Lower leg skin (tissue), 4 donors: ENCODE data around the gene ST8SIA6. TPM values are rescaled to one million over a fixed set of nuclear protein-coding genes. Genes with fewer than 3 reads are reported as not detected.

Source experiments
- DNase-seq, 2 donors: peaks; one replicate each; pipeline ENCODE4 v3.0.0-alpha.2; 2019; ENCODE audit warnings: low spot score in 2 of 2
- H3K4me3 ChIP-seq: fragments of 200-600 bp; sonication (generic); 2 replicates; pipeline ENCODE4 v1.5.1; 2017; ENCODE audit warnings: mild to moderate bottlenecking, low read depth; ENCODE audit not compliant: poor library complexity, severe bottlenecking
- CTCF ChIP-seq, 3 donors: fragments of 450-650 bp; IDR thresholded peaks; one replicate each; pipeline ENCODE4 v1.5.1; 2016; ENCODE audit warnings: antibody characterized with exemption in 3 of 3, mild to moderate bottlenecking in 3 of 3, moderate library complexity in 2 of 3
- POLR2A ChIP-seq, 2 donors: fragments of 450-650 bp; IDR thresholded peaks; one replicate each; pipeline ENCODE4 v1.6.1; 2016 to 2017; ENCODE audit warnings: antibody characterized with exemption in 2 of 2, mild to moderate bottlenecking in 1 of 2, moderate library complexity in 1 of 2
- WGBS, 2 donors: methylation state at CpG; one replicate each; pipeline ENCODE4 v1.1.5; 2018; 5-methylcytosine and 5-hydroxymethylcytosine counted together
- intact Hi-C: fragments of 100-400 bp; cut with DNase I; formaldehyde crosslinking; loops from one replicate; pipeline ENCODE4 v1.15.0; 2023; ENCODE audit warnings: low total_unique reads
- total RNA-seq, 4 donors: library from RNA; depleted of rRNA; stranded (reverse); fragments of >200 nt; gene quantifications; one replicate each; pipeline ENCODE4 v1.1.0, GENCODE V29; 2016

ST8SIA6 gene
- total RNA-seq, 4 donors from 2014 or later, result 0.34 to 2.8 (median 1.5) TPM

- intact Hi-C loops, result no loop called here
- H3K4me3 ChIP-seq, result no peak overlapping the region
- no peak for DNase-seq
- no peak for TF ChIP-seq CTCF (IDR thresholded peaks at IDR 0.05)
- TF ChIP-seq POLR2A (IDR thresholded peaks at IDR 0.05), result no peak
- WGBS, 2 donors, result 89 to 96% methylated on average over 15 of the region's 15 CpGs
Observed at GRCh38 chr10:17386616-17387075, 67.7 kb downstream of the ST8SIA6 start.

- WGBS, 2 donors, result 96% methylated on average over 18 of the region's 18 CpGs
- TF ChIP-seq POLR2A (IDR thresholded peaks at IDR 0.05), result no peak
- TF ChIP-seq CTCF (IDR thresholded peaks at IDR 0.05), result no peak
- intact Hi-C loops, result no loop called here
- no peak for DNase-seq
- no peak overlapping the region for H3K4me3 ChIP-seq
Observed at GRCh38 chr10:17386021-17386420, 68.4 kb downstream of the ST8SIA6 start.

GRCh38 chr10:17385066-17385465 is 69.3 kb downstream of the ST8SIA6 start:
- TF ChIP-seq CTCF (IDR thresholded peaks at IDR 0.05) (no peak), POLR2A (IDR thresholded peaks at IDR 0.05) (no peak)
- intact Hi-C loops, result no loop called here
- 68 to 89% methylated on average over 6 of the region's 6 CpGs for WGBS, 2 donors
- no peak for DNase-seq
- no peak overlapping the region for H3K4me3 ChIP-seq

- 30 to 40% methylated on average over 7 of the region's 7 CpGs for WGBS, 2 donors
Observed at GRCh38 chr10:17383801-17384555, 70.4 kb downstream of the ST8SIA6 start.

GRCh38 chr10:17381502-17382142 is 72.8 kb downstream of the ST8SIA6 start:
- intact Hi-C loops, result no loop called here
- DNase-seq, result no peak
- 39 to 41% methylated on average over 4 of the region's 4 CpGs for WGBS, 2 donors
- TF ChIP-seq CTCF (IDR thresholded peaks at IDR 0.05) (no peak), POLR2A (IDR thresholded peaks at IDR 0.05) (no peak)
- no peak overlapping the region for H3K4me3 ChIP-seq

More at GRCh38 chr10:17383801-17384555, 70.4 kb downstream of the ST8SIA6 start:
- no peak for DNase-seq
- TF ChIP-seq CTCF (IDR thresholded peaks at IDR 0.05), result no peak
- no peak for TF ChIP-seq POLR2A (IDR thresholded peaks at IDR 0.05)
- H3K4me3 ChIP-seq, result no peak overlapping the region
- intact Hi-C loops, result no loop called here
